ENCODE measurements around the gene HNRNPUL2. TPM values are rescaled to one million over a fixed set of nuclear protein-coding genes. Genes with fewer than 3 reads are reported as not detected.
A peak's percentile ranks its signal among the peaks of the same experiment; 100 is the strongest.

The HNRNPUL2 gene
- total RNA-seq, 2 experiments from 2014 or later = 54.9 to 58.6 TPM

DNA sequence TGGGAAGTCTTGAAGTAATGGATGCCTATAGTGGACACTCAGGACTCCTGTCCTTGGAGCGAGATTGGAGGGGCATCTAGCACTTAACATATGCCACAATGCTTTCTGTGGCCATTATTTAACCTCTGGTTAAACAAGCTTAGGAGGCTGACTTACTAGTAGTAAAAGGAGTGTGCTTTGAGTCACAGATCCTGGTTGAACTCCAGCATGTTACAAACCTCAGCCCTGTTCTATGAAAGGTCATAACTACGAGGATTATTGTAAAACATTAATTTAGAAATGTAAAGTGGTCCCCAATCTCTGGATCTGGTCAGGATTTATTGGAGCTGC, 54.1 kb downstream of the HNRNPUL2 start:
- intact Hi-C loops (cut with micrococcal nuclease) = no loop called here
- H3K36me3 Mint-ChIP-seq (ENCODE audit: low read depth) = peaks cover 63% of the 10 kb centered on the region
- ChIA-PET CTCF (interaction anchor here (1.0 to 3.9 kb wide), 6 partner anchors 12 to 248 kb away, joined by 3 to 19 read pairs (median 4); partner anchors contain the start of genes TUT1 and ZBTB3), POLR2A (interaction anchor here (0.7 to 21.7 kb wide), 14 partner anchors 7 to 184 kb away, joined by 3 to 263 read pairs (median 5); partner anchors contain the start of genes B3GAT3, BSCL2, C11orf98 and CSKMT)
- H3K4me3 Mint-ChIP-seq = peak overlapping the region; percentile 91
- TF ChIP-seq, protein P1, sequence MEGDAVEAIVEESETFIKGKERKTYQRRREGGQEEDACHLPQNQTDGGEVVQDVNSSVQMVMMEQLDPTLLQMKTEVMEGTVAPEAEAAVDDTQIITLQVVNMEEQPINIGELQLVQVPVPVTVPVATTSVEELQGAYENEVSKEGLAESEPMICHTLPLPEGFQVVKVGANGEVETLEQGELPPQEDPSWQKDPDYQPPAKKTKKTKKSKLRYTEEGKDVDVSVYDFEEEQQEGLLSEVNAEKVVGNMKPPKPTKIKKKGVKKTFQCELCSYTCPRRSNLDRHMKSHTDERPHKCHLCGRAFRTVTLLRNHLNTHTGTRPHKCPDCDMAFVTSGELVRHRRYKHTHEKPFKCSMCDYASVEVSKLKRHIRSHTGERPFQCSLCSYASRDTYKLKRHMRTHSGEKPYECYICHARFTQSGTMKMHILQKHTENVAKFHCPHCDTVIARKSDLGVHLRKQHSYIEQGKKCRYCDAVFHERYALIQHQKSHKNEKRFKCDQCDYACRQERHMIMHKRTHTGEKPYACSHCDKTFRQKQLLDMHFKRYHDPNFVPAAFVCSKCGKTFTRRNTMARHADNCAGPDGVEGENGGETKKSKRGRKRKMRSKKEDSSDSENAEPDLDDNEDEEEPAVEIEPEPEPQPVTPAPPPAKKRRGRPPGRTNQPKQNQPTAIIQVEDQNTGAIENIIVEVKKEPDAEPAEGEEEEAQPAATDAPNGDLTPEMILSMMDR (IDR thresholded peaks at IDR 0.05) = no peak
- H3K4me1 Mint-ChIP-seq (ENCODE audit: low read depth) = peaks cover 43% of the 10 kb centered on the region
- H3K27ac Mint-ChIP-seq = peak overlapping the region; percentile 98
- H3K27me3 Mint-ChIP-seq = no peaks in the 10 kb centered on the region
- H3K9me3 Mint-ChIP-seq = no peaks in the 10 kb centered on the region
- DNase-seq (no peak), ATAC-seq (no peak)

DNA sequence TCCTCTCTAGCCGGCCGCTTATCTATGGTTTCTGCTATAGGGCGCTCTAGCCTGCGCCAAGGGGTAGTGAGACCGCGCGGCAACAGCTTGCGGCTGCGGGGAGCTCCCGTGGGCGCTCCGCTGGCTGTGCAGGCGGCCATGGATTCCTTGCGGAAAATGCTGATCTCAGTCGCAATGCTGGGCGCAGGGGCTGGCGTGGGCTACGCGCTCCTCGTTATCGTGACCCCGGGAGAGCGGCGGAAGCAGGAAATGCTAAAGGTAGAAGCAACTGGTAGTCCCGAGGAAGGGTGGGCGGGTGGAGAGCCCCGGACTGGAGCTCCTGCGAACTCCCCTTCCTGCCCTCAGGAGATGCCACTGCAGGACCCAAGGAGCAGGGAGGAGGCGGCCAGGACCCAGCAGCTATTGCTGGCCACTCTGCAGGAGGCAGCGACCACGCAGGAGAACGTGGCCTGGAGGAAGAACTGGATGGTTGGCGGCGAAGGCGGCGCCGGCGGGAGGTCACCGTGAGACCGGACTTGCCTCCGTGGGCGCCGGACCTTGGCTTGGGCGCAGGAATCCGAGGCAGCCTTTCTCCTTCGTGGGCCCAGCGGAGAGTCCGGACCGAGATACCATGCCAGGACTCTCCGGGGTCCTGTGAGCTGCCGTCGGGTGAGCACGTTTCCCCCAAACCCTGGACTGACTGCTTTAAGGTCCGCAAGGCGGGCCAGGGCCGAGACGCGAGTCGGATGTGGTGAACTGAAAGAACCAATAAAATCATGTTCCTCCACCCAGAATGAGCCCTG, 55.5 kb downstream of the HNRNPUL2 start, which contains the start of the genes LBHD1 and UQCC3:
Gene LBHD1, minus strand, starts transcription at position 660 of the 782 bp plus-strand sequence. CDS start 2,236 bp downstream, outside the sequence.
Gene UQCC3, plus strand, starts transcription at position 66 of the 782 bp plus-strand sequence. Its CDS starts 73 bp downstream, at position 139.
- H3K4me1 Mint-ChIP-seq (ENCODE audit: low read depth) = peaks cover 41% of the 10 kb centered on the region
- ChIA-PET CTCF (interaction anchor here (0.7 to 3.9 kb wide), 12 partner anchors 9 to 247 kb away, joined by 3 to 19 read pairs (median 3); partner anchors contain the start of gene TUT1), POLR2A (interaction anchor here (0.8 to 21.7 kb wide), 35 partner anchors 8 to 269 kb away, joined by 3 to 263 read pairs (median 5); partner anchors contain the start of genes B3GAT3, BSCL2, EEF1G and GANAB)
- H3K9me3 Mint-ChIP-seq = no peaks in the 10 kb centered on the region
- TF ChIP-seq, protein P1 (IDR thresholded peaks at IDR 0.05) = no peak
- H3K36me3 Mint-ChIP-seq (ENCODE audit: low read depth) = peaks cover 64% of the 10 kb centered on the region
- H3K27ac Mint-ChIP-seq = peak within 1 kb of the TSS; percentile 98
- no peaks in the 10 kb centered on the region for H3K27me3 Mint-ChIP-seq
- DNase-seq (peak; percentile 96), ATAC-seq (peak; percentile 91)
- intact Hi-C loops (cut with micrococcal nuclease) = no loop called here
- peak within 1 kb of the TSS; percentile 91 for H3K4me3 Mint-ChIP-seq

DNA sequence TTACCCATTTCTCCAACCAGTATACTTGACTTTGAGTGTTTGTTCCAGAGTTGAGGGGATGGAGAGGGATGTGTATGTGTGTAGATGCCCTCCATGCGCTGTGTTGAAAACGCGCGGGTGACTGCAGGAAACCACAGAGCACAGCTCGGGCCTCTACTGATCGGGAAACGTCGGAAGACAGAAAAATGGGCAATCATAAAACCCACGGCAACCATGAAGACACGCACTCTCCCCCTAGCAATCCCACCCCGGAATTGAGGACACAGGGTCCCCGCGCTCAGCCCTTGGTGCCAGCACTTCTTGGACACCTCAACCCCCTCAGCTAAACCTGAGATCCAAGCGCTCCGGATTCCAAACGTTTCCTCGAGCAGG, 56.0 kb downstream of the HNRNPUL2 start:
- H3K36me3 Mint-ChIP-seq (ENCODE audit: low read depth) = peaks cover 64% of the 10 kb centered on the region
- no peak for DNase-seq
- ATAC-seq = peak; percentile 2
- CTCF ChIA-PET = interaction anchor here (0.7 to 3.9 kb wide), 10 partner anchors 10 to 247 kb away, joined by 3 to 19 read pairs (median 4); partner anchors contain the start of gene TUT1
- H3K9me3 Mint-ChIP-seq = no peaks in the 10 kb centered on the region
- no peaks in the 10 kb centered on the region for H3K27me3 Mint-ChIP-seq
- H3K27ac Mint-ChIP-seq = peak overlapping the region; percentile 98
- intact Hi-C loops (cut with micrococcal nuclease) = no loop called here
- TF ChIP-seq, protein P1 (IDR thresholded peaks at IDR 0.05) = no peak
- peaks cover 39% of the 10 kb centered on the region for H3K4me1 Mint-ChIP-seq (ENCODE audit: low read depth)
- POLR2A ChIA-PET = interaction anchor here (0.8 to 21.7 kb wide), 30 partner anchors 8 to 269 kb away, joined by 3 to 263 read pairs (median 7); partner anchors contain the start of genes B3GAT3, BSCL2, EEF1G and GANAB
- peak overlapping the region; percentile 91 for H3K4me3 Mint-ChIP-seq

DNA sequence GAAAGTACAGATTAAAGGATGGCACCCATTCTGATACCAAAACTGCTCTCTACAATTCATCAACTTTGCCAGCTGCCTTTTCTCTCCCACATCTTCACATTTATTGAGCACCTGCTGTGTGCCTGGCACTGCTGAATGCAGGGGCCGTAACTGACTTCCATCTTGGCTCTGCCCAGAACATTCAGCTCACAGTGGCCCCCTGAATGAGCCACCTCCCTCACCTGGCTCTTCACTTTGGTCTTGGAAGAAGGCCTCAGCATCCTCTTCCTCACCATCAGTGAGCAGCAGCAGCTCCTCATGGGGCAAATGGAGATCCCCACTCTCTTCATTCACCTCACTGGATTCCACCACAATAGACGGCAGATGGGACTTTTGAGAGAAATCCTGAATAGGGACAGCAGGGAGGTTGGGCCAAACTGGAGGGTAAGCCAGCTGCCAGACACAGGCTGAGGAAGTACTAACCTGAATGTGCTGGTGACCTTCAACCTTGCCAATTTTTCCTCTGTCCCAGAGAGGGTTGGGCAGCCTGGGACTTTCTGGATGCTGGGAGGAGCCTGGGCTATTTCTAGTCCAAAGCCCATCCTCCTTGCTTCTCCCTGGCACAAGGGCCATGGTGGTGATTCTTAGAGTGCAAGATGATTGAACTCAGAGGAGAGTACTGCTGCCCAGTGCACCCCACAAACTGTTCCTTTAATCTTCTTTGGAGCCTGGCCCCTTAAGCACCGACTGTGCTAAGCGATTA, 57.7 kb downstream of the HNRNPUL2 start:
- ChIA-PET CTCF (interaction anchor here (0.9 to 1.3 kb wide), 5 partner anchors 14 to 117 kb away, joined by 3 to 4 read pairs (median 4); partner anchors contain the start of gene TUT1), POLR2A (interaction anchor here (0.7 to 21.7 kb wide), 10 partner anchors 10 to 213 kb away, joined by 3 to 263 read pairs (median 16); partner anchors contain the start of genes B3GAT3, GANAB, INTS5 and ROM1)
- ATAC-seq (no peak), DNase-seq (no peak)
- Mint-ChIP-seq H3K4me3 (peak overlapping the region; percentile 91), H3K36me3 (ENCODE audit: low read depth) (peaks cover 70% of the 10 kb centered on the region), H3K27ac (peak overlapping the region; percentile 98), H3K9me3 (no peaks in the 10 kb centered on the region), H3K4me1 (ENCODE audit: low read depth) (peaks cover 36% of the 10 kb centered on the region), H3K27me3 (no peaks in the 10 kb centered on the region)
- intact Hi-C loops (cut with micrococcal nuclease) = loop anchor here (5.0 kb wide), 1 partner anchor 77 kb away; the partner anchor contains the start of gene TUT1
- TF ChIP-seq, protein P1 (IDR thresholded peaks at IDR 0.05) = no peak
